Measurements from ENCODE around the gene P2RX3.
"Not testable (repeated sequence)": the region's sequence is repeated elsewhere in the genome, so short reads cannot be mapped to it uniquely, and the experiment has no call there.

P2RX3 gene

DNA sequence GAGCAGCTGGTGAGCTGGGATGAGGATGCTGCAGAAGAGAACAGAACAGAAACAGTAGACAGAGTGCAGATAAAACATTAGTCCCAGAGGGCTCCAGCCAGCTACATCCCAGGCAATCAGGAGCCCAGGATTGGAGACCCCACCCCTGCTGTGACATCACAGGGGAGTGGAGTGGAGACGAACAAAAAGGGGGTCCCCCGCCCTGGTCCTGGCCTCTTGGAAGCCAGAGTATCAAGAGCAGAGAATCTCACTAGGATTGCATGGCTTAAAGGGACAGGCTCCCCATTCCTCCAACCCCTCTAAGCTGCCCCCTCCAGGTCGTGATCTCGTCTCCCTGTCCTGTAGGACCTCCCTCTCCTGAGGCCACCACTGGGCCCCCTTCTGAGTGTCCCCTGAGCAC, at the start of gene P2RX3:
Gene P2RX3 (plus strand): TSS at position 211 of the 400 bp plus-strand sequence. CDS start 199 bp downstream, outside the sequence.
- no peak for DNase-seq

GRCh38 chr11:57288771-57289579, 49.2 kb upstream of the P2RX3 start:
- no peak for DNase-seq

GRCh38 chr11:57290288-57290687, 47.9 kb upstream of the P2RX3 start:
- DNase-seq, result no peak

DNA sequence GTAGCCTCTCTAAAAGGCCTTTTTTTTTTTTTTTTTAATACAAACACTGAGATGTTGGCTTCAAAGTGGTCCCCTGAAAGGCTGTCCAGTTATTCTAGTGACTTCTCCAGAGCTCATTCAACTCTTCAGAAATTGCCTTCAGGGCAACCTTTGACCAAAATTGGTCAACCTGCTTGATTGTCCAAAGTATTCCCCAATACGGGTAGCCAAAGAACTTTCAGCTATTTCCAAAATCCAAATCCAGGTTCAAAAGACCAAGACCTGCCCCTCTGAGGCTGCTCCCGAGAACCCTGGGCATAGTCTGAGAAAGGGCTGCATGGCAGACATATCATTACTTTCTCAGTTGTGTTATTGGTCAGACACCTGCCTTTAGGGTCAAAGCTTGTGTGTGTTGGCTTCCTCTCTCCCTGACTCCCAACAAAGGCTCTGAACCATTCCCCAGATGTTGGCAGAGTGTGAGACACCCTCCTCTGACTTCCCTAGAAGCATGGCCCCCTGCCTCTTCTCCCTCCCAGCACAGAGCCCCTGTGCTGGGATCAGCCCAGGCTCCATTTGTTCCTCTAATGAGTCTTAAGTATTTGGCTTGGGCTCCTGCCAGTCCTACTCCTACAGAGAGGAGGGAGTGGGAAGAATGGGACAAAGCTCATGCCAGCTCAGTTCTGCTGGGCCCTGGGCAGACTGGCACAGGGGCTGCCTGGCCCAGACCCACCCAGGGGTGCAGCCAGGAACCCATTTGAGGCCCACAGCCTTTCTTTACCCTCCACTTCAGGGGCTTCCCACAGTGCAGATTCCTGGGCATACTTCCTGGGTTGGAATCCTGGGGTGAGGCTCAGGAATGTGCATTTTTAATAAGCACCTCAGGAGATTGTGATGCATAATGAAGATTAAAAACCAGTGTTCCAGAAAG, 43.7 kb upstream of the P2RX3 start:
- DNase-seq, result no peak

DNA sequence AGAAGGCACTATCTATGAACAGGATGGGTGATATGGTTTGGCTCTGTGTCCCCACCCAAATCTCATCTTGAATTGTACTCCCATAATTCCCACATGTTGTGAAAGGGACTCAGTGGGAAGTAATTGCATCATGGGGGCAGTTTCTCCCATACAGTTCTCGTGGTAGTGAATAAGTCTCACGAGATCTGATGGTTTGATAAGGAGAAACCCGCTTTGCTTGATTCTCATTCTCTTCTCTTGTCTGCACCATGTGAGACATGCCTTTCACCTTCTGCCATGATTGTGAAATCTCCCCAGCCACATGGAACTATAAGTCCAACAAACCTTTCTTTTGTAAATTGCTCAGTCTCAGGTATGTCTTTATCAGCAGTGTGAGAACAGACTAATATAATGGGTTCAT, 41.9 kb upstream of the P2RX3 start:
- DNase-seq, result not testable (repeated sequence)

GRCh38 chr11:57297221-57297620, 40.9 kb upstream of the P2RX3 start:
- DNase-seq, result no peak

- DNase-seq, result no peak
Measured at GRCh38 chr11:57299150-57299737, 38.9 kb upstream of the P2RX3 start.

GRCh38 chr11:57300785-57301184, 37.4 kb upstream of the P2RX3 start:
- no peak for DNase-seq

DNA sequence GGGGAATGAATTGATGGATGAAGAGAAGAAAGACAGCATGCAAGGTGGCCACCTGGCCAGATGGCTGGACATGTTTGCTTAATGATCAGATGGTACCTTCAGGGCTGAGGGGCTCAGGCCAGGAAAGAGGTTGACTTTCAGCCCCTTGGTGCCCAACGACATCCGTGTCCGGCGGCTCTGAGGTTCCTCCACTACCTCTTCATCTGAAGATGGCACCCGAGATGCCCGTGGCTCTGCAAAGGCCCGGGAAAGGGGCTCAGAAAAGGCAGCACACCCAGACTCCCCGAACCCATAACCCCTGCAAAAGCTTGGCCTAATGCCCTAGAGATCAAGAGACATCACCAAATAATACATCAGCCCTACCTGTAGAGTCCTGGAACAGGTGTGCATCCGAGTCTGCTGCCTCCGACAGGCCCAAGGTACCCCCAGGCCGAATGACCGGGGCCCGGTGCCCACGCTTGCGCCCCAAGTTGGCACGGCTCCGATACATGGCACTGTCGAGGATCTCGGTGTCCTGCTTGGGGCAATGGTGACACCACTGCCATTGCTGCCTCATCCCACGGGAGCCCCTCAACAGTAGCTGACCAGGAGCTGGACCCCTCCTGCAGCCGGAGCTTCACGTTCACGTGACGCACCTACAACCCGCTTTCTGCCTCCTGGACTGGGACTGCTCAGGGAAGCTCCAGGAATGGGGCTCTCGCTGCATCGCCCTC, 36.3 kb upstream of the P2RX3 start:
- DNase-seq, result no peak

DNA sequence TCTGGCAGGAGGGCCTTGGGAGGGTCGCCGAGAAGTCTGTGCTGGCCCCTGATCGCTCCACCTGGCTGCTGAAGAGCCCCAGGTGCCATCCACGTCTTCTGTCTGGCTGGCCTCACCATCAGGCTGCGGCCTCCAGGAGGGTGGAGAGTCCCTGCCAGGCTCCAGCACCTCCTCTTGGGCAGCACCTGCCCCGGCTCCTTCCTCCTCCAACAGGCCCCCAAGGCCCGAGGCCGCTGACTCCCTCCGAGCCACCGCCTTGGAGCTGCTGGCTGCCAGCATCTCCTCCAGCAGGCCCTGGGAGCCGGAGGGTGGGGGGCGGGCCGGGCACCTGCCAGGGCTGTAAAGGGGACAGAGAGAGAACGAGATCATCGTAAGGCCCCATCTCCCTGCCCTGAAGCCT, 35.7 kb upstream of the P2RX3 start:
- no peak for DNase-seq

DNA sequence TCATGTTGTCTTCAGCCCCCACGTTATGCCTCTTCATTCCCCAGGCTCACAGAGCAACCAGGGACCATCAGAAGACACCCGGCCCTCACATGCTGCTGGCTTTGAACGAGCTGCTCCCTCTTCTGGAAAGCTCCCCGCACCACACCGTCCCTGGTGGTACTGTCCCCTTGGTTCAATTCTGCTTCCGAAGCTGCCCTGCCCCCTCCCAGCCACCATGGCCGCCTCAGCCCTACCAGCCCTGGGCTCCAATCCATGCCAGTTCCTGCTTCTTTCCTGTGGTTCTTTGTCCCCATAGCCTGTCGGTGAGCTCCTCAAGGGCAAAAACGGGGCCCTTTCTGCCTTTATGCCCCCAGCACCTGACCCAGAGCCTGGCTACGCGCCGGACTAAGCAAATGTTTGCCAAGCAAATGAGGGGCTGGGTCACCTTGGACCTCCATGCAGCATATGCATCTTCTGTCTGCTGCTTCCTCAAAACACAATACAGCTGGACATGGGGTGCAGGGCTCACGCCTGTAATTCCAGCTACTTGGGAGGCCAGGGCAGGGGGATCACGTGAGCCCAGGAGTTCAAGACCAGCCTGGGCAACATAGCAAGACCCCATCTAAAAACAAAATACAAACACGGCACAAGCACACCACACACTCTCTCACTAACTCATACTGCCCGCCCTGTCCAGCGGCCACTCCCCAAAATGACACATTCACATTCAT, 34.7 kb upstream of the P2RX3 start:
- DNase-seq, result no peak

DNA sequence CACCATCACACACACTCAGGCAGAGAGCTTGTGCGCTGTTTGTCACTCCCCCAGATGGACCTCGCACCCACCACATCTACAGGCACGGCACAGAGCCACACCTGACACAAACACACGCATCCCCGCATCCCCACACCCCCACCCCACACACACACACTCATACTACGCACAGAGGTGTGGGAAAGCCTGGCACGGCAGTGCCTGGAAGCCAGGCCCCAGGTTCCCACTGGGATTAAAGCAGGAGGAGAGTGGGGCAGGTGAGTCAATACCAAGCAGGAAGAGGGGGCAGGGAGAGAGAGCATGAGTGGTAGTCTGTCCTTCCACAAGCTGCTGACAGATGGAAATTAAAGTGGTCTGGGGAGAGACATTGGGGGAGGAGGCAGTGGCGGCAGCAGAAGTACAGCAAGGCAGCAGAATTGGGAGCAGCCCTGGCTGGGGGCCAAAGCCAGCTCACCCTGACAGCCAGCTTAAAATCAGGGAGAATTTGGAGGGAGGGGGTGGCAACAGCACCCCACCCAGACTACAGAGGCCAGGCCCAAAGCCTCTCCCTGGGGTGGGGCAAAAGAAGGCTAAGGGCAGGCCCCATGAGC, 34.1 kb upstream of the P2RX3 start:
- no peak for DNase-seq

DNA sequence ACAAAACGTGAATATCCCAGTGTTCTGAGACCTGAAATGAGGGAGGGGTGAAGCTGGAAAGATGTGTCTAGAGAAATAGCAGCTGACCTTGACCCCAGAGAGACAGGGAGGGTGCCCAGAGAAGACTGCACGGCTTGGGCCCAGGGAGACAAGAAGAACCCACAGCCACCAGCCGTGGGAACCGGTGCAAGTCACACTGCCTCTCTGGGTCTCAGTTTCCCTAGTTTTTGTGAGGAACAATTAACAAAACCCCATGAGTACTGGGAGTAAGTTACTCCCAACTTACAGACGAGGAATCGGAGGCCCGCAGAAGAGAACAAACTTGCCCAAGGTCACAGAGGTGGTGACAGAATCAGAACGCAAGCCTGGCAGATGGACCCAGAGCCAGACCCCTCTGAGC, 32.6 kb upstream of the P2RX3 start:
- no peak for DNase-seq

DNA sequence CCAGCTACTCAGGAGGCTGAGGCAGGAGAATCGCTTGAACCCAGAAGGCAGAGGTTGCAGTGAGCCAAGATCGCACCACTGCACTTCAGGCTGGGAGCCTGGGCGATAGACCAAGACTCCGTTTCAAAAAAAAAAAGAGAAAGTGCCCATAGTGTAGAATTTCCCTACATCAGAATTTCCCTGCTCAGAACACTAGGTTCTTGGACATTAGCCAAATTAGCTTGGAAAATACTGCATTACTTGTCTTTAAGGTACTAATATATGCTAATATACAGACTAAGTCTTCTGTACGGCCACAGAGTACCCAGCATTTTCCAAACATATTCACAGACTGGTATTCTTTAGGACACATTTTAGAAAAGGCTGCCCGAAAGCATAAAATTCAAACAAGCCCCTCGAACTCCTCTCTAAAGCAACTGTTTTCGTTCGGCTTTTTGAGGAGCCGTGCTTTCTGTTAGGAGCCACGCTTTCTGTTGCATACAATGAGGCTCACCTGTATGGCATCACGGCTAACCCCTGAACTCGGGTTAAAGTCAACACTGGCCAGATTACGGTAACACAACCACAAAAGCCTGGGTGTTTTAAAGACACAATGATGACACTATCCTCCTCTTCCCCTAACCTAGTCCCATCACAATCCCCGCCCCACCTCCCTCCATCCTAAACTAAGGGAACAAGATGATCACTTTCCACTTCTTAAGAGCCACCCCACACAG, 31.8 kb upstream of the P2RX3 start:
- no peak for DNase-seq

DNA sequence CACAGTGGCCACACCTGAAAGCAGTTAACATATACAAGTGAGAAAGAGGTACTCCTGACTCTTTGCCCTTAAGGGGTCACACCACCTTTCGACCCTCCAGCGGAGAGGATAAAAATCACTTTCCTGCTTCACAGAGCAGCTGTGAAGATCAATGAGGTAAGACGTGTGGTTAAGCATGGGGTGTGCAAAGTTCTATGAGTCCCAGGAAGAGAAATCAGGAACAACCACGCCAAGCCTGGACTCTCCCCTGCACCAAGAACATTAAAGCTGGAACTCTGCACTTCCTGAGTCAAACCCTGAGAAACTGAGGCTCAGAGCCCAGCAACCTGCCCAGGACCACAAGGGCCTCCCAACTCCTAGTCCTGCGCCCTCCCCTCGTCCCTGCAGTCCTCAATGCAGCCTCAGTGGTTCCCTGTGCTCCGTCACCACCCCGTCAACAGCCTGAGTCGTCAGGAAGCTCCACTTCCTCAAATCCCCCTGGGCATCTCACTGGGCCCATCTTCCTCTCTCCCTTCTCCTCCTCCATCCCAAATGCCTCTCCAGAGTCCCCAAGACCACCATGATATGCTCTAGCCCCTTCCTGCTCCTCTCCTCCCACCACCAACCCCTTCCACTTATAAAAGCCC, 31.1 kb upstream of the P2RX3 start:
- DNase-seq, result no peak

GRCh38 chr11:57307666-57308270, 30.4 kb upstream of the P2RX3 start:
- DNase-seq, result no peak

DNA sequence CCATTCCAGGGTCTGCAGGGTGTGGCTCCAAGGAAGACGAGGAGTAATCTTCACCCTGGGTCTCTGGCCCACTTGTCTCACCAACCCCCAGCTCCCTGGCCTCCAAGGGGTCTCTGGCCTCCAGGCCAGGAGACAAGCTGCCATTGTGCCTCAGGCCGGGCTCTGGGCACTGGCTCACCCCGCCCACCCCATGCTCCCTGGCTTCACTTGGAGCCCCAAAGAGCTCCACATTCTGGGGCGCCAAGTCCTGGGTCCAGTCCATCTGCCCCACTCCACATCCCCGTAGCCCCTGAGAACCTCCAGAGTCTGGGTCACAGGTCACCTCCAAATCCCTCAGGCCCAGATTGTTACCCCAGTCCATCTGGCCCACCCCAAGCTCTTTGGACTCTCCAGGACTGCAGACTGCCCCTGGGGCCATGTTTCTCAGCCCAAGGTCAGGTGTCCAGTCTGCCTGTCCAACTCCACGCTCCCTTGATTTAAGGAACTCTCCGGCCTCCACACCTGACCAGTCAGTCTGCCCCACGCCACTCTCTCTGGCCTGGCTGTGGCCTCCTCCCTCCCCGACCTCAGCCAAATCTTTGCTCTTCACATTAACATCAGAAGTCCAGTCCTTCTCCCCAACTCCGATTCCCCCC, 29.6 kb upstream of the P2RX3 start:
- DNase-seq, result no peak

GRCh38 chr11:57309106-57310059, 28.8 kb upstream of the P2RX3 start:
- no peak for DNase-seq

DNA sequence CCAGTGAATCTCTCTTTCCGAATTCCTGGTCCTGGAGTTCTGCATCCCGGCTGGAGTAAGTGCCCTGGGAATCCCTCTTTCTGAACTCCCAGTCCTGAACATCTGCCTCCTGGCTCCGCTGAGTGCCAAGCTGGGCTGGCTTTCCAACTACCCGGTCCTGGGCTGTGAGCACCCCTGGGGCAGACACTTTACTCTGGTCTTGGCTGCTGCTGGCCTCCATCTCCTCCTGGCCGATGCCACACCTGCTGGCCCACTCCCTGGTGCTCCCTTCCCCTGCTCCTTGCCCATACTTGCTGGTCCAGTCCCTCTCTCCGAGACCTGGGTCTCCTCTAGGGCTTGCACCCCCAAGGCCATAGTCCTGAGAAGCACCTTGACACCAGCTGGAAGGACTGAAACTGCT, 28.1 kb upstream of the P2RX3 start:
- DNase-seq, result no peak

All from activated CD4-positive, alpha-beta T cell treated with anti-CD3 and anti-CD28 coated beads, Interleukin-2, amount 50 U/mL, for 16 hours (primary cell).